Stimulated activated memory B cell treated with anti-CD40 and anti-IgM and Interleukin-4, amounts not matched to agents 10 μg/mL and 1 μg/mL and 100 μg/mL, for 72 hours (primary cell): ENCODE measurements around the gene DLL1.

ENCODE experiments used
- ATAC-seq: fragments of 150-1000 bp; cut with Tn5 transposase; 2 replicates; pipeline ENCODE4 v1.10.0; 2021
- H3K27ac Mint-ChIP-seq: one replicate; pipeline ENCODE4 v1.8.0; 2022; ENCODE audit warnings: mild to moderate bottlenecking, mixed read lengths
- H3K27me3 Mint-ChIP-seq: one replicate; pipeline ENCODE4 v1.8.0; 2022; ENCODE audit warnings: mixed read lengths
- H3K36me3 Mint-ChIP-seq: one replicate; pipeline ENCODE4 v1.8.0; 2022; ENCODE audit warnings: mixed read lengths
- H3K4me1 Mint-ChIP-seq: one replicate; pipeline ENCODE4 v1.8.0; 2022; ENCODE audit warnings: mixed read lengths
- H3K4me3 Mint-ChIP-seq: one replicate; pipeline ENCODE4 v1.8.0; 2022; ENCODE audit warnings: mild to moderate bottlenecking, moderate library complexity, mixed read lengths
- H3K9me3 Mint-ChIP-seq: one replicate; pipeline ENCODE4 v1.8.0; 2022; ENCODE audit warnings: mixed read lengths

Gene DLL1

DNA sequence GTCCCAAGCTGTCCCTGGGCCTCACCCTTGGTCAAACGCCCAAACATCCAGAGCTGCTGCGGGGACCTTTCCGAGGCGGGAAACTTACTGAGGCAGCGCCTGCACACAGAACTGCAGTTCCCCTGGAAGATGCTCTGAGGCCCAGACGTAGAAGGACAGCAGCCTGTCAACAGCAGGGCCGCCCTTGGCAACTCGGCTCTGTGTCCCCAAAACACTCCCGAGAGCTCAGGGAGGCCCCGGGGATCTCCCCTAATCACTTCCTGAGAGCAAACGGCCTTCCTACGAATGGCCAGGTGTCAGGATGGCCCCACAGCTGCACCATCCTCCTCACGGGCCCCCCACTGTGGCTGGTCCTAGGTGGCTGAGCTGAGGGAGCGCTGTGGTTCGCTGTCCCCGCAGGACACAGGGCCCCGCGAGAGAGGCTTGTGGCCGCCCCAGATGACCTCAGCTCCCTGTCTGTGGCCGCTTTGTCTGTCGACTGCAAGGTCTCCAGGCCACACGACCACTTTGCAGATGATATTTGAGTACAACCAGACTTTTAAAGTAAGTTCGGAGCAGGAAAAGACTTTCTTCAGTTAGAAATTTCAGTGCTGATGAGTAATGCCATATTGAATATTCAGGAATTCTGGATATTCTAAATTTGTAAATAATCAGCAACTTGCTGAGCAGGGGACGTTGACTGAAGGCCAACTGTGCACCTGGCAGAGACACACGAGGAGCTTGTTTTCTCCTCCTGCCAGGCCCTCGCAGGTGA is 46.0 kb downstream of the DLL1 start:
- no peaks in the 10 kb centered on the region for H3K36me3 Mint-ChIP-seq
- peak; percentile 21 for ATAC-seq
- no peak overlapping the region for H3K27ac Mint-ChIP-seq

DNA sequence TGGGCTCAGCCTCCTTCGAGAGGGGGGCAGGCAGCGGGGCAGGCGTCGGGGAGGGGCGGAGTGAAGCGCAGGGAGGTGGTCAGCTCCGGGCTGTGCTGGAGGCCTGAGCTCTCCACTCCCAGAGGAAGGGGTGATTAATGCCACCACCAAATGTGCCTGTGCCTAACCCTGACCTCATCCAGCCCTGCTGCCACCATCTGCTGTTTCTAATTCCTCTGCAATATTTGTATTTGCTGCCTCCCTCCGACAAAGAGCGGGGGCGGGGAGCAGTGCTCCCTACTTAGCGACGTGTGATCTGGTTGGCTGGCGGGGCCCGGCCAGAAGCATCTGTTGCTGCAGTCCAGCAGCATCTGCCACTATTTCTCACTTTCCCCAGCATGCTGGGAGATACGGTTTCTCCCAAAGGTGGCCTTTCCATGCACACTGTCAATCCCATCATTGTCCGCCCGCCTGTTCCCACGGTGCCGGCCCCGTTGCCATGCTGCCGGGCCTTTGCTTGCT is 47.0 kb downstream of the DLL1 start:
- ATAC-seq = no peak
- H3K27me3 Mint-ChIP-seq = peaks cover 57% of the 10 kb centered on the region
- no peak overlapping the region for H3K27ac Mint-ChIP-seq
- H3K36me3 Mint-ChIP-seq = no peaks in the 10 kb centered on the region
- no peaks in the 10 kb centered on the region for H3K9me3 Mint-ChIP-seq
- H3K4me1 Mint-ChIP-seq = no peaks in the 10 kb centered on the region
- H3K4me3 Mint-ChIP-seq = no peak overlapping the region

More for the DNA sequence above, 46.0 kb downstream of the DLL1 start:
- no peak overlapping the region for H3K4me3 Mint-ChIP-seq
- no peaks in the 10 kb centered on the region for H3K9me3 Mint-ChIP-seq
- peaks cover 57% of the 10 kb centered on the region for H3K27me3 Mint-ChIP-seq
- H3K4me1 Mint-ChIP-seq = no peaks in the 10 kb centered on the region

DNA sequence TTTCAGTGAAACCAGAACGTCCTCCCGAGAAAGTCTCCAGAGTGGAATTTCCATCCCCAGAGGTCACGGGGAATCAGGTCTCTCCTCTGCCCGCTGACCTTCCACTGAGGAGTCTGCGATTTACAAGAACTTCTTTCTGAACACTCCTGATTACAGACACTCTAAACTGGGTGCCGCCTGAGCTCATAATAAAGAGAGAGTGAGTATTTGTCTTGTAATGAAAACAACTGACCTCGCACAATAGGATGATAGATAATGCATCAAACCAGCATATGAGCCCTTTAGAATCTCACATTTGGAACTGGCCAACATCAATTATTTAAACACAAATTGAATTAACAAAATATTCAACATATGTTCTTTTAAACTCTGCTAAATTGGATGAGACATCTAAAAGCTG is 47.5 kb downstream of the DLL1 start:
- no peak overlapping the region for H3K4me3 Mint-ChIP-seq
- no peaks in the 10 kb centered on the region for H3K9me3 Mint-ChIP-seq
- H3K27ac Mint-ChIP-seq = no peak overlapping the region
- no peaks in the 10 kb centered on the region for H3K4me1 Mint-ChIP-seq
- H3K36me3 Mint-ChIP-seq = no peaks in the 10 kb centered on the region
- H3K27me3 Mint-ChIP-seq = peaks cover 54% of the 10 kb centered on the region
- ATAC-seq = no peak

DNA sequence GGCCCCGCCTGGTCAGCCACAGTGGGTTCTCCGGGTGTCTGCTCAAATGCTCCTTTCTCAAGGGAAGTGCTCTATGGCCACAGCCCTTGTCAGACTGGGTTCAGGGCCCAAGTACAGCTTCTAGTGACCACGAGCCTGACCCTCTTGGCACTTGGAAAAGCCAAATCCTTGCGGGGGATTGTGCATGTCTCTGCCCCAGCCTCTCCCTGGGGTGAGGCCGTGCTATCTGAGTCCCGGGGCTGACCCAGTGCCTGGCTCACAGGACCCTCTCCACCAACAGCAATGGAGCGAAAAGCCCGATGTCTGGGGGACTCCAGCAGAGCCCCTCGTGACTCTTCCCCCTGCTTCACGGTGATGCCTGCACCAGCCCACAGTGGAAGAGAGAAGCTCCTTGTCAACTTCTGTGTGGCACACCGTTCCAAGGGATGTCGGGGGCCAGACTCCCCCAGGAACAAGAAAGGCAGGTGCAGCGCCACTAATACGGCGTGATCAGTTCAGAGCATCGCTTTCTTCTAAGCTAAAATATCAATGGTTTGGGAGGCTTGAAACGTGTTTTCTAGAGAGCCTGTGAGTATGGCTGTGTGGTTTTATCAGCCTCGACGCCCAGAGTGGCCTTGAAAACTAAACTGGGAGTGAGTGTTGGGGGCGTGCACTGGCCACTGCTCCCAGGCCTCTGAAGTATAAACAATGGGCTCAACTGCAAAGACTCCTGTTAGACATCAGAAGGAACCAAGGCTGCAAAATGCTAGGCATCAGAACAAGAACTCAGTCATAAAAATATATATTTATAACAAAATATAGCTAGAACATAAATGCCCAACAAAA is 51.9 kb downstream of the DLL1 start:
- Mint-ChIP-seq H3K4me3 (no peak overlapping the region), H3K36me3 (no peaks in the 10 kb centered on the region), H3K27me3 (peaks cover 25% of the 10 kb centered on the region), H3K9me3 (no peaks in the 10 kb centered on the region), H3K4me1 (no peaks in the 10 kb centered on the region), H3K27ac (no peak overlapping the region)
- ATAC-seq = no peak

DNA sequence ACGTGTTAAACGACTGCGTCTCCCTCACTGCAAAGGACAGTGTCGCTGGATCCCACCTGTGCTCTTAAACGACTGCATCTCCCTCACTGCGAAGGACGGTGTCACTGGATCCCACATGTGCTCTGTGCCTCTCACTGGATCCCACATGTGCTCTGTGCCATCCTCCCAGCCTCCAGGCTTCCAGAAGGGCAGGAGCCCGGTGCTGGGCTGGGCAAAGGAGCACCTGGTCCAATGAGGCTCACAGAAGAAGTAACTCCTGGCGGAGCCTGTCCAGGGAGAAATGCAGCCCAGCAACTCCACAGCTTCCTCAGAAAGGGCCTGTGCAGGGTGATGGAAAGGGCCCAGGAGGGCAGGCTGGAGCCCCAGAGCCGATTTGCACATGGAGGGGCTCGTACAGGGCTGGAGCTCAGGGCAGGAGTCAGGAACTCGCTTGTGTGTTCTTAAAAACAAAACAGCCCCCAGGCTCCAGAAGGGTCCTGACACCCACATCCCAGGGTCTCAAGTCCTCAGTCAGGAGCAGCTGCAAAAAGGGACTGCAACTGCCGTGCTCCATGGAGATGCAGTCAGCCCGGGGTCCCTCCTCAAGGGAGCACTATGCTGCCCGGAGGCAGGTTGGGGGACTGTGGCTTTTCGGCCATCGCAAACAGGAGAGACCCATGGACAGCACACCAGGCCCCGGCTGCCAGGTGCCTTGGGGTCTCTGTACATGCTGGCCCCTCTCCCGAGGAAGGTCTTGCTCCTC is 52.7 kb downstream of the DLL1 start:
- H3K4me3 Mint-ChIP-seq = no peak overlapping the region

DNA sequence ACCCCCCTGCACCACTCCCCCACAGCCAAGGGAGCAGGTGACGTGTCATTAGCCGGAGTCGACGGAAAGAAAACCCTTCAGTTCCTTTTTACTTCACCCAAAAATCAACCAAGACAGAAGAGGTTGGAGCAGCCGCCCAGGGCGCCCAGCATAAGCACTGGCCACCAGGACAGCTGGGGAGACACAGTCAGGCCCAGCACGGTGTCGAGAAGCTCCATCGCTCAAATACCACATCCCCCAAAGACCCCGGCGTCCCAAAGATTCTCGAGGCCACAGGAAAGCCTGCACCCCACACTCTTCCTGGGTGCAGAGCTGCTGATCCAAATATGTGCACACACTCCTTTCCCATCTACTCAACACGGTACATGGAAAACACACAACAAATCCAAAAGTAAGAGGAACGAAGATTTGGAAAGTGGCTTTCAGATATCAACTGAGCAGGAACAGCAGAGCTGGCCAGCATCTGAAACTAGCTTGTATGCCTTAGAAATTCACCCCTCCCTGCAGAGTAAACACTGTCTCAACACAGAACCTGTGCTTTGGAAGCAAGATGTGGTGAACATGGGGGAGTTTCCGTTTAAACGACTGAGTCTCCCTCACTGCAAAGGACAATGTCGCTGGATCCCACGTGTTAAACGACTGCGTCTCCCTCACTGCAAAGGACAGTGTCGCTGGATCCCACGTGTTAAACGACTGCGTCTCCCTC is 54.6 kb downstream of the DLL1 start:
- no peak overlapping the region for H3K4me3 Mint-ChIP-seq
- H3K4me1 Mint-ChIP-seq = no peaks in the 10 kb centered on the region
- no peak overlapping the region for H3K27ac Mint-ChIP-seq

More for the DNA sequence above, 52.7 kb downstream of the DLL1 start:
- Mint-ChIP-seq H3K4me1 (no peaks in the 10 kb centered on the region), H3K27me3 (peaks cover 17% of the 10 kb centered on the region), H3K9me3 (no peaks in the 10 kb centered on the region), H3K36me3 (no peaks in the 10 kb centered on the region), H3K27ac (no peak overlapping the region)
- ATAC-seq = peak; percentile 8

DNA sequence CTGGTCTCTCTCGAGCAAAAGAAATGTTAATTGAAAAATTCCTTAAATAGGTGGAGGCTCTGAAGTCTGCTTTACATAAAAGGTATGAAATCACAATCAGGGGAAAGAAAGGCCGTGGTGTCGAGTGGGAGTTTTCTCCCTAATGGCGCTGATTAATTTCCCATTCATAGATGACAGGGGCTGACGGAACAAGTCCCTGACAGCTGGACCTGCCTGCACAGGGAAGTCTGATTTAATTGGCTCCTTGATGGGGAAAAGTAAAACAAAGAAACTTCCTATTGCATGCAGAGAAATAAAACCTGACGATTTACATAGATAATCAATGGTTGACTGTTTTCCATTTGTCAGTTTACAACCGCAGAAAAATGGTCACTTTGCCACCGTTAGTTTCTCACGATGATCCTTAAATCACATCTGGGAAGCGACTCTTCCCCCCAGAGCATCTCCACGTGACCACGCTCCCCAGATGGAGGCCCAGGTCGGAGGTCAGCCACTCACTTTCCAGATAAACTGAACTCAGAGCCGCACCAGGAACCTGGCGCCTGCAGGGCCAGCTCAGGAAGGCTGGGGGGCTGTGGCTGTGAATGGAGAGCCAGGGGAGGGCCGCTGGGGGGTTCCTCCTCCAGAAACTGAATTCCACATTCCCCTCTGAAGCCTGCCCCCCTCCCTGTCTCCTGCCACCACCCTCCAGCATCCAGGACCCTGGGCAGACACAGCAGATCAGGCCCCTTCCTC is 55.3 kb downstream of the DLL1 start:
- Mint-ChIP-seq H3K4me1 (no peaks in the 10 kb centered on the region), H3K9me3 (no peaks in the 10 kb centered on the region), H3K27ac (no peak overlapping the region), H3K36me3 (no peaks in the 10 kb centered on the region), H3K4me3 (no peak overlapping the region), H3K27me3 (peaks cover 16% of the 10 kb centered on the region)
- ATAC-seq = no peak

More for the DNA sequence above, 54.6 kb downstream of the DLL1 start:
- Mint-ChIP-seq H3K9me3 (no peaks in the 10 kb centered on the region), H3K36me3 (no peaks in the 10 kb centered on the region), H3K27me3 (peaks cover 16% of the 10 kb centered on the region)
- no peak for ATAC-seq

DNA sequence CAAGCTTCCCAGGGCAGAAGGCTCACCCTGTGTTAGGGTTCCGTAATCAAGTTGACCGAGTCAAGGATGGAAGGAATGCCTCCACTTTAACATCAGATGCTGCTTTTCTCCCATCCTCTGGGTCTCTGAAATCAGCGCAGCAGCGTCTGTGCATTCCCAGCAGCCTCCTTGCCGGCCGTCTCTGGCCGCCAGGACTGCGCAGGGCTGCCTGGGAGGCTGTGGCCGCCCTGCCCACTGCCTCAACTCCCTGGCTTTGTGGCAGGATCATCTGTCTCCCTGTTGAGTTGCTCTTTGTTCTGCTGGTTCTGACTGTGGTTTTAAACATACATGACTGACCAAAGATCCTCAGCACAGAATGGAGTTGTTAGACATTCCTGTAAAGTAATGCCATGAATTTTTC is 56.5 kb downstream of the DLL1 start:
- peaks cover 7% of the 10 kb centered on the region for H3K27me3 Mint-ChIP-seq
- no peaks in the 10 kb centered on the region for H3K4me1 Mint-ChIP-seq
- no peak overlapping the region for H3K27ac Mint-ChIP-seq
- no peaks in the 10 kb centered on the region for H3K9me3 Mint-ChIP-seq
- H3K4me3 Mint-ChIP-seq = no peak overlapping the region
- no peaks in the 10 kb centered on the region for H3K36me3 Mint-ChIP-seq
- no peak for ATAC-seq

DNA sequence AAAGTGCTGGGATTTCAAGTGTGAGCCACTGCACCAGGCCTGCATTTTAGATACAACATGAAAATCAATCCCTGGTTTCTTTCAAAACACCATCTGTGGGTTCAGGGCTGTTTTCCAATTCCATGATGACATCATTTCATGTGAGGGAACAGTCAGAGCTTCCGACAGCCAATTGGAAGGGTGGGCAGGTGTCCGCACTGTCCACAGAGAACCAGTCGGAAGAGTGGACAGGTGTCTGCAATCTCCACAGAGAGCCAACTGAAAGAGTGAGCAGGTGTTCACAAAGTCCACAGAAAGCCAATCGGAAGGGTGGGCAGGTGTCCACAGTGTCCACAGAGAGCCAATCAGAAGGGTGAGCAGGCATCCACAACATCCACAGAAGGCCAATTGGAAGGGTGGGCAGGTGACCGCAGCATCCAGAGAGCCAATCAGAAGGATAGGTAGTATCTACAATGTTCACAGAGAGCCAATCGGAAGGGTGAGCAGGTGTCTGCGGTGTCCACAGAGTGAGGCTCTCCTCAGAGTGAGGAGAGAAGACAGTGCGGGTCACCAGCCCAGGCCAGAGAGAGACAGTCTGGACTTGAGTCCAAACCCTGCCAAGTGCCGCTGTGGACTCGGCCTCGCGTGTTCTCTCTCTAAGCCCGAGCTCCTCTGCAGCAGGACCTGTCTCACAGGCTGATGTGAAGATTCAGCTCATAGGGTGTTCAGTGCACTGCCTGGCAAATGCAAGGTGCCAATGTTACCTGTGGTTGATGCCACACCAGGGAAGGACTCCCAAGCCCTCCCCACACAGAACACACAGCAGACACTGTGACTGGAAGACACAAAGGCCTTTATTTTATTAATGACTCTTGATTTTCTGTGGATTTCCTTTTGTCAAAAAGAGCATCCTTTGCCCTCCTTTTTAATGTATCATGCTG is 57.3 kb downstream of the DLL1 start:
- H3K4me1 Mint-ChIP-seq = no peaks in the 10 kb centered on the region
- no peaks in the 10 kb centered on the region for H3K9me3 Mint-ChIP-seq
- no peaks in the 10 kb centered on the region for H3K27me3 Mint-ChIP-seq
- ATAC-seq = no peak
- H3K36me3 Mint-ChIP-seq = no peaks in the 10 kb centered on the region
- H3K27ac Mint-ChIP-seq = no peak overlapping the region
- no peak overlapping the region for H3K4me3 Mint-ChIP-seq
